Measurements from ENCODE around the gene ABHD4. TPM values are rescaled to one million over a fixed set of nuclear protein-coding genes. Genes with fewer than 3 reads are reported as not detected.
A peak's percentile ranks its signal among the peaks of the same experiment; 100 is the strongest.

ABHD4 gene
- total and polyA plus RNA-seq, 7 donors: 6.1 to 64.0 (median 26.4) TPM

- H3K27me3 ChIP-seq (ENCODE audit: insufficient read depth in 3 of 3, low read length in 2 of 3): no peaks in the 10 kb centered on the region
- peaks cover 11% of the 10 kb centered on the region for H3K4me1 ChIP-seq
- no peak overlapping the region for H3K4me3 ChIP-seq
- H3K9me3 ChIP-seq: no peaks in the 10 kb centered on the region
- H3K36me3 ChIP-seq (ENCODE audit: insufficient read depth in 1 of 2, low read depth in 1 of 2): no peaks in the 10 kb centered on the region
- no peak for DNase-seq
- TF ChIP-seq CTCF (IDR thresholded peaks at IDR 0.05): no peak
- no peak for ATAC-seq
- intact Hi-C loops (cut with DNase I): loop anchor here (5.0 kb wide), 7 partner anchors 94 to 499 kb away; partner anchors contain the start of genes AJUBA (in 1 of the 2), CDH24 (in 1 of the 2) and SLC7A7 (in 1 of the 2)
- WGBS, 3 donors: 78 to 82% (median 80%) methylated on average over 25 of the region's 25 CpGs
- peak overlapping the region; percentile 7 for H3K27ac ChIP-seq
These were observed 39.7 kb upstream of the ABHD4 start for GRCh38 chr14:22558221-22558913.

- H3K27ac ChIP-seq: peak overlapping the region; percentile 7
- no peak overlapping the region for H3K4me3 ChIP-seq
- H3K9me3 ChIP-seq: no peaks in the 10 kb centered on the region
- no peak for TF ChIP-seq CTCF (IDR thresholded peaks at IDR 0.05)
- H3K36me3 ChIP-seq (ENCODE audit: insufficient read depth in 1 of 2, low read depth in 1 of 2): no peaks in the 10 kb centered on the region
- intact Hi-C loops (cut with DNase I): loop anchor here (5.0 kb wide), 7 partner anchors 93 to 498 kb away; partner anchors contain the start of genes AJUBA (in 1 of the 2), CDH24 (in 1 of the 2) and SLC7A7 (in 1 of the 2)
- no peaks in the 10 kb centered on the region for H3K27me3 ChIP-seq (ENCODE audit: insufficient read depth in 3 of 3, low read length in 2 of 3)
- peaks cover 18% of the 10 kb centered on the region for H3K4me1 ChIP-seq
- DNase-seq (no peak), ATAC-seq (no peak)
- WGBS, 3 donors: 69 to 81% (median 79%) methylated on average over 1 of the region's 1 CpG
These were observed 39.1 kb upstream of the ABHD4 start for GRCh38 chr14:22559041-22559440.

- peaks cover 35% of the 10 kb centered on the region for H3K4me1 ChIP-seq
- no peaks in the 10 kb centered on the region for H3K27me3 ChIP-seq (ENCODE audit: insufficient read depth in 3 of 3, low read length in 2 of 3)
- DNase-seq (no peak), ATAC-seq (no peak)
- H3K36me3 ChIP-seq (ENCODE audit: insufficient read depth in 1 of 2, low read depth in 1 of 2): peaks cover 0 to 8% of the 10 kb centered on the region in 2 donors
- H3K27ac ChIP-seq: no peak overlapping the region
- no peak overlapping the region for H3K4me3 ChIP-seq
- no peak for TF ChIP-seq CTCF (IDR thresholded peaks at IDR 0.05)
- WGBS, 3 donors: 75 to 78% (median 75%) methylated on average over 13 of the region's 13 CpGs
- H3K9me3 ChIP-seq: no peaks in the 10 kb centered on the region
- intact Hi-C loops (cut with DNase I): no loop called here
These were observed 37.3 kb upstream of the ABHD4 start for GRCh38 chr14:22560662-22561365.

- DNase-seq: no peak
- no peak overlapping the region for H3K27ac ChIP-seq
- no peak for ATAC-seq
- peaks cover 0 to 8% of the 10 kb centered on the region in 2 donors for H3K36me3 ChIP-seq (ENCODE audit: insufficient read depth in 1 of 2, low read depth in 1 of 2)
- H3K4me3 ChIP-seq: no peak overlapping the region
- peaks cover 38% of the 10 kb centered on the region for H3K4me1 ChIP-seq
- H3K9me3 ChIP-seq: no peaks in the 10 kb centered on the region
- intact Hi-C loops (cut with DNase I): no loop called here
- no peaks in the 10 kb centered on the region for H3K27me3 ChIP-seq (ENCODE audit: insufficient read depth in 3 of 3, low read length in 2 of 3)
- TF ChIP-seq CTCF (IDR thresholded peaks at IDR 0.05): no peak
- WGBS, 3 donors: 73 to 83% (median 81%) methylated on average over 3 of the region's 3 CpGs
These were observed 36.8 kb upstream of the ABHD4 start for GRCh38 chr14:22561366-22561660.

Data from psoas muscle (tissue), 8 donors.